Spleen (tissue), 11 donors: ENCODE data around the gene CS. TPM values are rescaled to one million over a fixed set of nuclear protein-coding genes. Genes with fewer than 3 reads are reported as not detected.
A peak's percentile ranks its signal among the peaks of the same experiment; 100 is the strongest.

ENCODE experiments used
- DNase-seq: peaks from one replicate; pipeline ENCODE4 v3.0.0-alpha.2; 2020
- H3K27ac ChIP-seq, 8 donors: fragments of 200-600 bp; sonication (generic) in 7 of 8; 1 replicate in 4 of 8; 2 replicates in 4 of 8; pipeline versions ENCODE4 v1.5.0 to v1.8.0; 2016 to 2021; ENCODE audit warnings: inconsistent platforms in 4 of 8, mild to moderate bottlenecking in 4 of 8, moderate library complexity in 1 of 8
- H3K27me3 ChIP-seq, 7 donors: fragments of 200-600 bp; sonication (generic) in 6 of 7; replicated peaks in 1 of 7; 1 replicate in 4 of 7; 2 replicates in 3 of 7; pipeline versions ENCODE4 v1.5.0 to v1.8.0; 2016 to 2021; ENCODE audit warnings: inconsistent platforms in 3 of 7, mild to moderate bottlenecking in 1 of 7
- H3K36me3 ChIP-seq, 6 donors: fragments of 200-600 bp; sonication (generic) in 5 of 6; 1 replicate in 4 of 6; 2 replicates in 2 of 6; pipeline versions ENCODE4 v1.5.0 to v1.8.0; 2016 to 2021; ENCODE audit warnings: inconsistent platforms in 2 of 6
- H3K4me1 ChIP-seq, 6 donors: fragments of 200-600 bp; sonication (generic) in 5 of 6; 1 replicate in 3 of 6; 2 replicates in 3 of 6; pipeline versions ENCODE4 v1.5.0 to v1.8.0; 2016 to 2021; ENCODE audit warnings: inconsistent platforms in 3 of 6
- H3K4me3 ChIP-seq, 8 donors: fragments of 200-600 bp; sonication (generic) in 7 of 8; 1 replicate in 4 of 8; 2 replicates in 4 of 8; pipeline versions ENCODE4 v1.5.0 to v1.8.0; 2016 to 2021; ENCODE audit warnings: inconsistent platforms in 4 of 8, mild to moderate bottlenecking in 4 of 8, moderate library complexity in 2 of 8
- H3K9me3 ChIP-seq, 8 donors: fragments of 200-600 bp; sonication (generic) in 7 of 8; 1 replicate in 4 of 8; 2 replicates in 4 of 8; pipeline versions ENCODE4 v1.5.0 to v1.8.0; 2016 to 2021; ENCODE audit warnings: inconsistent platforms in 4 of 8
- CTCF ChIP-seq, 11 experiments: fragments of 200-600 bp in 7 of 11; fragments of 450-650 bp in 4 of 11; sonication (generic) in 4 of 11; IDR thresholded peaks in 8 of 11; conservative IDR thresholded peaks in 3 of 11; 1 replicate in 7 of 11; 2 replicates in 4 of 11; pipeline versions ENCODE4 v1.4.0 to v1.8.0; 2016 to 2021; ENCODE audit warnings: antibody characterized with exemption in 11 of 11, inconsistent platforms in 4 of 11, mild to moderate bottlenecking in 1 of 11
- POLR2A ChIP-seq, 3 donors: fragments of 450-650 bp; IDR thresholded peaks; one replicate each; pipeline ENCODE4 v1.5.1; 2017; ENCODE audit warnings: antibody characterized with exemption in 3 of 3, mild to moderate bottlenecking in 1 of 3
- POLR2AphosphoS5 ChIP-seq, 3 donors: sonication (generic); formaldehyde crosslinking; IDR thresholded peaks; one replicate each; pipeline ENCODE4 v1.5.1; 2017; ENCODE audit warnings: antibody characterized with exemption in 3 of 3
- WGBS, 5 donors: extraction: QIAGEN DNeasy Blood & Tissue Kit in 3 of 5; methylation state at CpG; one replicate each; pipeline versions ENCODE4 v1.1.5 to v1.1.7; 2013 to 2018; 5-methylcytosine and 5-hydroxymethylcytosine counted together
- intact Hi-C: fragments of 100-400 bp; cut with DNase I; formaldehyde crosslinking; loops from one replicate; pipeline ENCODE4 v1.15.0; 2023; ENCODE audit warnings: low total_unique reads
- polyA plus RNA-seq, 3 donors: library from polyadenylated mRNA; stranded (reverse); fragments of 200-250 nt; gene quantifications; one replicate each; pipeline ENCODE4 v1.2.1, GENCODE V29; 2013
- total RNA-seq, 7 donors: library from RNA; depleted of rRNA in 3 of 7; stranded (reverse); fragments of >200 nt in 3 of 7; fragmentation: NEBNext Ultra II Directional in 4 of 7; extraction: Animal tissue kit (Norgen Biotek cat#: 25700) in 4 of 7; gene quantifications; one replicate each; pipeline versions ENCODE4 v1.1.0 to v1.2.1, GENCODE V29; 2016 to 2021
- donor health status: healthy with polysubstance abuse.
- donor health status: DM: no; HTN: no; CAD: no; lungs with moderate emphysema.
- donor health status: DM: no; HTN: no; CAD: no.
- donor health status: Bipolar disorder and iron deficiency.
- donor health status: healthy.
- donor health status: DM: no; HTN: no; CAD: no.
- donor health status: DM: yes; HTN: yes; CAD: no.

CS gene
- total and polyA plus RNA-seq, 10 donors: 35.6 to 141 (median 125) TPM

- peak overlapping the region in 3 of 8 donors; percentile 1 to 50 (median 33) for H3K27ac ChIP-seq
- WGBS, 5 donors: 89 to 97% (median 94%) methylated on average over 12 to 14 of the region's 14 CpGs
- peak in 1 of 3 donors; percentile 51 for TF ChIP-seq POLR2AphosphoS5 (IDR thresholded peaks at IDR 0.05)
- TF ChIP-seq POLR2A (IDR thresholded peaks at IDR 0.05): no peak
- peaks cover 10 to 100% (median 97%) of the 10 kb centered on the region in 6 donors for H3K36me3 ChIP-seq
- H3K4me1 ChIP-seq: peaks cover 0 to 24% (median 0%) of the 10 kb centered on the region in 6 donors
- intact Hi-C loops: no loop called here
- no peaks in the 10 kb centered on the region for H3K27me3 ChIP-seq
- H3K4me3 ChIP-seq: no peak overlapping the region
- no peaks in the 10 kb centered on the region for H3K9me3 ChIP-seq
- DNase-seq: no peak
Measured at GRCh38 chr12:56244494-56244893, 55.6 kb downstream of the CS start.

- intact Hi-C loops: no loop called here
- no peak for DNase-seq
Measured at GRCh38 chr12:56243731-56244181, 56.4 kb downstream of the CS start.

GRCh38 chr12:56242986-56243385 lies 57.1 kb downstream of the CS start:
- DNase-seq: no peak
- H3K36me3 ChIP-seq: peaks cover 8 to 100% (median 87%) of the 10 kb centered on the region in 6 donors
- intact Hi-C loops: no loop called here
- peaks cover 0 to 24% (median 0%) of the 10 kb centered on the region in 6 donors for H3K4me1 ChIP-seq
- no peaks in the 10 kb centered on the region for H3K27me3 ChIP-seq
- peak overlapping the region in 2 of 8 donors; percentile 33 to 50 for H3K27ac ChIP-seq
- no peaks in the 10 kb centered on the region for H3K9me3 ChIP-seq
- 92 to 96% (median 95%) methylated on average over 12 to 13 of the region's 13 CpGs for WGBS, 5 donors
- H3K4me3 ChIP-seq: no peak overlapping the region
- TF ChIP-seq POLR2AphosphoS5 (IDR thresholded peaks at IDR 0.05) (peak in 1 of 3 donors; percentile 26), CTCF (IDR thresholded peaks at IDR 0.05 in 8 of 11, conservative IDR thresholded peaks at IDR 0.05 in 3 of 11) (no peak)

More at GRCh38 chr12:56243731-56244181, 56.4 kb downstream of the CS start:
- Histone ChIP-seq H3K9me3 (no peaks in the 10 kb centered on the region), H3K4me3 (no peak overlapping the region), H3K4me1 (peaks cover 0 to 24% (median 0%) of the 10 kb centered on the region in 6 donors), H3K36me3 (peaks cover 8 to 100% (median 95%) of the 10 kb centered on the region in 6 donors), H3K27me3 (no peaks in the 10 kb centered on the region), H3K27ac (peak overlapping the region in 3 of 8 donors; percentile 1 to 50 (median 33))
- TF ChIP-seq POLR2A (IDR thresholded peaks at IDR 0.05): no peak
- TF ChIP-seq POLR2AphosphoS5 (IDR thresholded peaks at IDR 0.05): peak in 2 of 3 donors; percentile 2 to 6
- 53 to 83% (median 79%) methylated on average over 3 of the region's 3 CpGs for WGBS, 5 donors

- Histone ChIP-seq H3K9me3 (no peaks in the 10 kb centered on the region), H3K27me3 (no peaks in the 10 kb centered on the region), H3K4me3 (no peak overlapping the region), H3K27ac (no peak overlapping the region), H3K36me3 (peaks cover 4 to 100% (median 77%) of the 10 kb centered on the region in 6 donors), H3K4me1 (peaks cover 0 to 24% (median 0%) of the 10 kb centered on the region in 6 donors)
- 76 to 89% (median 86%) methylated on average over 9 of the region's 9 CpGs for WGBS, 5 donors
- TF ChIP-seq POLR2A (IDR thresholded peaks at IDR 0.05): no peak
- TF ChIP-seq CTCF (IDR thresholded peaks at IDR 0.05 in 8 of 11, conservative IDR thresholded peaks at IDR 0.05 in 3 of 11): no peak
- no peak for TF ChIP-seq POLR2AphosphoS5 (IDR thresholded peaks at IDR 0.05)
- DNase-seq: no peak
- intact Hi-C loops: no loop called here
Measured at GRCh38 chr12:56241424-56242303, 58.5 kb downstream of the CS start.

- DNase-seq: no peak
- intact Hi-C loops: no loop called here
- TF ChIP-seq CTCF (IDR thresholded peaks at IDR 0.05 in 8 of 11, conservative IDR thresholded peaks at IDR 0.05 in 3 of 11): no peak
- TF ChIP-seq POLR2AphosphoS5 (IDR thresholded peaks at IDR 0.05): no peak
- TF ChIP-seq POLR2A (IDR thresholded peaks at IDR 0.05): no peak
- peaks cover 0 to 6% (median 0%) of the 10 kb centered on the region in 6 donors for H3K4me1 ChIP-seq
- peaks cover 0 to 68% (median 40%) of the 10 kb centered on the region in 6 donors for H3K36me3 ChIP-seq
- no peak overlapping the region for H3K27ac ChIP-seq
- no peak overlapping the region for H3K4me3 ChIP-seq
- WGBS, 5 donors: 75 to 87% (median 84%) methylated on average over 10 to 11 of the region's 11 CpGs
- no peaks in the 10 kb centered on the region for H3K9me3 ChIP-seq
- H3K27me3 ChIP-seq: no peaks in the 10 kb centered on the region
Measured at GRCh38 chr12:56237552-56237951, 62.6 kb downstream of the CS start.
